ENCODE measurements around the gene PROSER3. TPM values are rescaled to one million over a fixed set of nuclear protein-coding genes. Genes with fewer than 3 reads are reported as not detected.

PROSER3 gene
- total and polyA plus RNA-seq, 2 experiments from 2014 or later, result 2.7 to 12.6 TPM

- Histone ChIP-seq H3K9ac (peak overlapping the region; percentile 71), H3K4me2 (ENCODE audit: unreplicated experiment) (peak overlapping the region; percentile 58), H3K36me3 (ENCODE audit: low read depth) (no peaks in the 10 kb centered on the region), H3K79me2 (ENCODE audit: insufficient read depth) (no peaks in the 10 kb centered on the region), H3K4me3 (peak overlapping the region; percentile 72), H3K27me3 (replicated peaks; ENCODE audit: insufficient read depth) (no peaks in the 10 kb centered on the region), H3K9me2 (ENCODE audit: insufficient read depth) (no peaks in the 10 kb centered on the region), H3K9me3 (ENCODE audit: low read depth) (no peaks in the 10 kb centered on the region), H2AFZ (peak overlapping the region; percentile 75), H3F3A (ENCODE audit: insufficient read depth) (peaks cover 12% of the 10 kb centered on the region), H3K4me1 (ENCODE audit: insufficient read depth) (no peaks in the 10 kb centered on the region), H3K27ac (no peak overlapping the region), H4K20me1 (ENCODE audit: insufficient read depth) (no peaks in the 10 kb centered on the region)
- DNase-seq, result peak; percentile 12
- in situ Hi-C loops (cut with MboI), result no loop called here
- no peak for TF ChIP-seq EZH2 (IDR thresholded peaks at IDR 0.05; ENCODE audit: insufficient read depth, poor library complexity, severe bottlenecking)
- TF ChIP-seq EZH2phosphoT487 (IDR thresholded peaks at IDR 0.05; ENCODE audit: insufficient read depth, low read depth), result no peak
- 59 to 60% methylated on average over 12 to 13 of the region's 13 CpGs for WGBS, 2 experiments (ENCODE audit: low coverage in 1 of 2, low lambda C conversion rate in 2 of 2, missing lambda C conversion rate in 2 of 2)
Observed at GRCh38 chr19:35776102-35776788, 18.3 kb downstream of the PROSER3 start.

DNA sequence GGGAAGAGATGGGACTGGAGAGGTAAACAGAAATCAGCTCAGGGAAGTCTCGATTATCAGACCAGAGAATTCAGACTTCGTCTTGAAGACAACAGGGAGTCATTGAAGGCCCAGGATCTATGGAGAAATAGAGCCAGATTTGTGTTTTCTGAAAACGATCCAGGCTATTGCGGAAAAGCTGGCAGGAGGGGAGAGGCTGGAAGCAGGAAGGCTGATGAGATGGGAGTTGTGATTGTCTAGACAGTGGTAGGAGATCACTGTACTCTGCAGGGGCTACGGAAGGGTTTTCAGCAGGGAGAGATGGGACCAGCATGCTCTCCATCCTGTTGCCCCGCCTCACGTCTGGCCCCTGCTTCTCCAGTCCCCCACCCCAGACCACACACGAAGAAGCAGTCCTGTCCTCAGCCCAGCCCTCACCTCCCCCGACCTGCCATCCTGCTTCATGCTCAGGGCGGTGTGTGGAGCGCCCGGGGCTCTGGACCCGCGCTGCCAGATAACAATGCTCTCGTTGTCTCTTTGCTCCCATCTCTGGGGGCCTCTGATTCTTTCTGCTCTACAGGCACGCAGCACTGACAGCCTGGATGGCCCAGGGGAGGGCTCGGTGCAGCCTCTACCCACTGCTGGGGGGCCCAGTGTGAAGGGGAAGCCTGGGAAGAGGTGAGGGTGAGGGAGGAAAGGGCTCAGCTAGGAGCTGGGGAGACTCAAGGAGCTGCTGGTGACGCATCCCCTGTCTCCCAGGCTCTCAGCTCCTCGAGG lies 19.3 kb downstream of the PROSER3 start:
- 81 to 83% methylated on average over 19 of the region's 19 CpGs for WGBS, 2 experiments (ENCODE audit: low coverage in 1 of 2, low lambda C conversion rate in 2 of 2, missing lambda C conversion rate in 2 of 2)

DNA sequence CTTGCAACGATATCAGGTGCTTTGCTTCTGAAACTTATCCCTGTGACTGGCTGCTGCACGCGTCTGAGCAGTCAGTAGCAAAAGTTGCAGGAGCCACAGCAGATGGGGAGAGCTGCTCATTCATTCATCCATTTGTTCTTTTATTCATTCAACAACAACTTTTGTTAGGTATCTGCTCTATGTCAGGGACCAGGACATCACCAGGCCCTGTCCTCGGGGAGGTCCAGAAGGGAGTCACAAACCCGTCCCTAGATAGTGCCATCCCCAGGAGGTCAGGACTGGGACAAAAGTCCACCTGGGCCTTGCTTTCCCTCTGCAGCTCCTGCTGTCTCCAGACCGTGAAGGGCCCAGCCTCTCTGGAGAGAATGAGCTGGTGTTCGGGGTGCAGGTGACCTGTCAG lies 20.0 kb downstream of the PROSER3 start:
- 96 to 98% methylated on average over 7 of the region's 7 CpGs for WGBS, 2 experiments (ENCODE audit: low coverage in 1 of 2, low lambda C conversion rate in 2 of 2, missing lambda C conversion rate in 2 of 2)
- DNase-seq, result no peak
- TF ChIP-seq EZH2 (IDR thresholded peaks at IDR 0.05; ENCODE audit: insufficient read depth, poor library complexity, severe bottlenecking), result no peak
- no peak for TF ChIP-seq EZH2phosphoT487 (IDR thresholded peaks at IDR 0.05; ENCODE audit: insufficient read depth, low read depth)

More for the DNA sequence above, 19.3 kb downstream of the PROSER3 start:
- Histone ChIP-seq H2AFZ (no peak overlapping the region), H3K9me2 (ENCODE audit: insufficient read depth) (no peaks in the 10 kb centered on the region), H3K36me3 (ENCODE audit: low read depth) (no peaks in the 10 kb centered on the region), H4K20me1 (ENCODE audit: insufficient read depth) (no peaks in the 10 kb centered on the region), H3F3A (ENCODE audit: insufficient read depth) (peaks cover 11% of the 10 kb centered on the region), H3K27ac (no peak overlapping the region), H3K9ac (no peak overlapping the region), H3K4me2 (ENCODE audit: unreplicated experiment) (no peak overlapping the region), H3K4me1 (ENCODE audit: insufficient read depth) (no peaks in the 10 kb centered on the region), H3K4me3 (no peak overlapping the region), H3K27me3 (replicated peaks; ENCODE audit: insufficient read depth) (no peaks in the 10 kb centered on the region), H3K79me2 (ENCODE audit: insufficient read depth) (no peaks in the 10 kb centered on the region), H3K9me3 (ENCODE audit: low read depth) (no peaks in the 10 kb centered on the region)
- in situ Hi-C loops (cut with MboI), result no loop called here
- no peak for DNase-seq
- TF ChIP-seq EZH2phosphoT487 (IDR thresholded peaks at IDR 0.05; ENCODE audit: insufficient read depth, low read depth) (no peak), EZH2 (IDR thresholded peaks at IDR 0.05; ENCODE audit: insufficient read depth, poor library complexity, severe bottlenecking) (no peak)

DNA sequence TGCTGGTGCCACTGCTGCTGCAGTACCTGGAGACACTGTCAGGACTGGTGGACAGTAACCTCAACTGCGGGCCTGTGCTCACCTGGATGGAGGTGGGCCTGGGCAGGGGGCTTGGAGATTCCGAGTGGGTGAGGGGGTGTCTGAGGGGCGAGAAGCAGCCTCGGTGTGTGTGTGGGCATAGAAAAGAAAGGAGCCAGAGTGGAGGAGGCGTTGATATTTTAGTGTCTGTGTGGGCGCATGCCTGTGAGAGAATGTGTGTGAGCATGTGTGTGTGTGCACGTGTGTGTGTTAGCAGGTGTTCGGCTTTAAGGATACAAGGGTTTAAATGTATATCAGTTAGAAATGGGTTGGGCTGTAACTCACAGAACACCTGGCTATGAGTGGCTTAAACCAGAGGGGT lies 21.1 kb downstream of the PROSER3 start:
- Histone ChIP-seq H4K20me1 (ENCODE audit: insufficient read depth) (no peaks in the 10 kb centered on the region), H3F3A (ENCODE audit: insufficient read depth) (no peaks in the 10 kb centered on the region), H3K4me3 (no peak overlapping the region), H3K4me2 (ENCODE audit: unreplicated experiment) (no peak overlapping the region), H3K9me2 (ENCODE audit: insufficient read depth) (no peaks in the 10 kb centered on the region), H2AFZ (no peak overlapping the region), H3K36me3 (ENCODE audit: low read depth) (no peaks in the 10 kb centered on the region), H3K9ac (no peak overlapping the region), H3K27me3 (replicated peaks; ENCODE audit: insufficient read depth) (no peaks in the 10 kb centered on the region), H3K9me3 (ENCODE audit: low read depth) (no peaks in the 10 kb centered on the region), H3K27ac (no peak overlapping the region), H3K4me1 (ENCODE audit: insufficient read depth) (no peaks in the 10 kb centered on the region), H3K79me2 (ENCODE audit: insufficient read depth) (no peaks in the 10 kb centered on the region)
- TF ChIP-seq EZH2phosphoT487 (IDR thresholded peaks at IDR 0.05; ENCODE audit: insufficient read depth, low read depth) (no peak), EZH2 (IDR thresholded peaks at IDR 0.05; ENCODE audit: insufficient read depth, poor library complexity, severe bottlenecking) (no peak)
- no peak for DNase-seq
- in situ Hi-C loops (cut with MboI), result no loop called here
- WGBS, 2 experiments (ENCODE audit: low coverage in 1 of 2, low lambda C conversion rate in 2 of 2, missing lambda C conversion rate in 2 of 2), result 83 to 85% methylated on average over 8 of the region's 8 CpGs

More for the DNA sequence above, 20.0 kb downstream of the PROSER3 start:
- Histone ChIP-seq H3K9me2 (ENCODE audit: insufficient read depth) (no peaks in the 10 kb centered on the region), H2AFZ (no peak overlapping the region), H3K36me3 (ENCODE audit: low read depth) (no peaks in the 10 kb centered on the region), H3K27ac (no peak overlapping the region), H3K9me3 (ENCODE audit: low read depth) (no peaks in the 10 kb centered on the region), H3K79me2 (ENCODE audit: insufficient read depth) (no peaks in the 10 kb centered on the region), H3K27me3 (replicated peaks; ENCODE audit: insufficient read depth) (no peaks in the 10 kb centered on the region), H3K4me3 (no peak overlapping the region), H3K4me2 (ENCODE audit: unreplicated experiment) (no peak overlapping the region), H4K20me1 (ENCODE audit: insufficient read depth) (no peaks in the 10 kb centered on the region), H3K4me1 (ENCODE audit: insufficient read depth) (no peaks in the 10 kb centered on the region), H3F3A (ENCODE audit: insufficient read depth) (peaks cover 4% of the 10 kb centered on the region), H3K9ac (no peak overlapping the region)
- in situ Hi-C loops (cut with MboI), result no loop called here
